Measurements from ENCODE around the gene TMEM125. TPM values are rescaled to one million over a fixed set of nuclear protein-coding genes. Genes with fewer than 3 reads are reported as not detected.
A peak's percentile ranks its signal among the peaks of the same experiment; 100 is the strongest.

The TMEM125 gene
- total RNA-seq (2022): 20.7 and 24.4 TPM in 2 replicates
- Bru-seq, nascent RNA: percentile 45 among the genes with signal in this experiment
- percentile 61 among the genes with signal in this experiment for BruChase-seq, experiment 1, labeled RNA remaining after a 6-hour chase
- BruChase-seq, experiment 2, labeled RNA remaining after a 2-hour chase: percentile 63 among the genes with signal in this experiment
- long read RNA-seq, partial matches to known transcripts: 42 of 45 reads
- long read RNA-seq, other reads (novel, unspliced or antisense): 3 of 45 reads

GRCh38 chr1:43269627-43270375, at the start of gene TMEM125:
Gene TMEM125, plus strand, starts transcription at chr1:43269983. Its CDS starts 2,740 bp downstream, at chr1:43272723.
- TF ChIP-seq CTCF (IDR thresholded peaks at IDR 0.05; ENCODE audit: unreplicated experiment): no peak
- no peaks in the 10 kb centered on the region for H3K27me3 Mint-ChIP-seq (ENCODE audit: unreplicated experiment)
- peaks cover 31% of the 10 kb centered on the region for H3K4me1 Mint-ChIP-seq (ENCODE audit: low read depth, unreplicated experiment)
- H3K9me3 Mint-ChIP-seq (ENCODE audit: low read depth, unreplicated experiment): no peaks in the 10 kb centered on the region
- H3K4me3 Mint-ChIP-seq (ENCODE audit: low read depth, unreplicated experiment): peak within 1 kb of the TSS; percentile 82
- BruUV-seq (replicated peaks): TSS peak; percentile 41
- CTCF ChIA-PET: interaction anchor here (0.7 to 1.3 kb wide), 4 partner anchors 16 to 79 kb away, joined by 3 to 4 read pairs (median 3); partner anchors contain the start of gene C1orf210
- intact Hi-C loops (cut with micrococcal nuclease; ENCODE audit: unreplicated experiment): loop anchor here (2.0 kb wide), 1 partner anchor 15 kb away; the partner anchor contains the start of gene C1orf210
- peak within 1 kb of the TSS; percentile 92 for H3K27ac Mint-ChIP-seq (ENCODE audit: unreplicated experiment)
- no peak for DNase-seq
- H3K36me3 Mint-ChIP-seq (ENCODE audit: insufficient read depth, unreplicated experiment): peaks cover 31% of the 10 kb centered on the region

DNA sequence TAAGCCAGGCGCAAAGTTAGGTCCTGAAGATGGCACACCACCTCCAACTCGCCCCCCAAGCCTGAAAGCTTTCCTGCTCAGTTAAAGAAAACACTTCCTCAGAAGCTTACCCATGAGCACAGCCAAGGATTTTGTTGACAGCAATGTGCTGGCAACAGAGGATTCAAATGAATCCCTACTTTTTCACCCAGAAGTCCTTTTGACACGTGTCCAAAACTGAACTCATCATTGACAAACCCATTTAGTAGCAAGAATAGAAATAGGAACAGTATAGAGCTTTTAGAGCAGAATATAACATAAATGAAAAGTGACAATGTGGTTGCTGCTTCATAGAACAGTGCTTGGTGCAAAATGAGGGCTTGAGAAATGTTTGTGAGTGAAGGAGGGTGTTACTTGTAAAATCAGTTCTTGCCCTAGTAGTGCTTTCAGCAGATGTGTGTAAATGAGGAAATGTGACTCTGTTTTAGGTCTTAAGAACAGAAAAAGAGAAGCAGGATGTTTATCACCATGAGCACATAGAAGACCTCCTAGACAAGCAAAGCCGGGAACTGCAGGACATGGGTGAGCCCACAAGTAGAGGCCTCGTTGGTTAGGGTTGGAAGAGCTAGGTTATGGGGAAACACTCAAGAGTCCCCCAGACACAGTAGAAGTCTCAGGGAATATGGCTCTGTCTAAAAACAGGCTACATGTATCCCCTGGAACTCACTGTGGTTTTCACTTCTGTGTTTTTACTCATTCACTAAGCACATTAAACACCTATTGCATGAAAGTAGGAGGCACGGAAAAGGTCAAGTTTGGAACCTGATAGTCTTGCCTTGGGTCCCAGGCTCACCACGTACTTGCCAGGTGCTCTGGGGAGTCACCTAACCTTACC, 48.6 kb upstream of the TMEM125 start:
- CTCF ChIA-PET: no interaction called here
- peaks cover 7% of the 10 kb centered on the region for H3K4me1 Mint-ChIP-seq (ENCODE audit: low read depth, unreplicated experiment)
- no peak overlapping the region for H3K4me3 Mint-ChIP-seq (ENCODE audit: low read depth, unreplicated experiment)
- H3K9me3 Mint-ChIP-seq (ENCODE audit: low read depth, unreplicated experiment): no peaks in the 10 kb centered on the region
- BruUV-seq (replicated peaks): no TSS peak
- H3K27ac Mint-ChIP-seq (ENCODE audit: unreplicated experiment): no peak overlapping the region
- TF ChIP-seq CTCF (IDR thresholded peaks at IDR 0.05; ENCODE audit: unreplicated experiment): no peak
- H3K27me3 Mint-ChIP-seq (ENCODE audit: unreplicated experiment): no peaks in the 10 kb centered on the region
- no peak for DNase-seq
- intact Hi-C loops (cut with micrococcal nuclease; ENCODE audit: unreplicated experiment): no loop called here
- H3K36me3 Mint-ChIP-seq (ENCODE audit: insufficient read depth, unreplicated experiment): peaks cover 7% of the 10 kb centered on the region

DNA sequence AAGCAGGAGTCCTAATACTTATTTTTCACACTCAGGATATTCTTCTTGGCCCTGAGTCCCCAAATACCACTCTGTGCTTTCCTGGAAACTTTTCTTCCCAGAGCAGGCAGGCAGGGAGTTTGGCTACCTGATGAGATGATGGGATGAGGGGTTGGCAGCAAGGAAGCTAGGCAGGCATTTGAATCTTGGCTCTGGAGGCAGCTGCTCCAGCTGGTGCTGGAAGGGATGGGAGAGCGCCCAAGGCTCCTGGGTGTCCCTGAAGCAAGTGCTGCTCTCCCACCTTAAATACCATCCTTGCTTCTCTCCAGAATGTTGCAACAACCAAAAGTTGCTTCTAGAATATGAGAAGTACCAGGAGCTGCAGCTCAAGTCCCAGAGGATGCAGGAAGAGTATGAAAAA, 48.0 kb upstream of the TMEM125 start:
- Mint-ChIP-seq H3K4me3 (ENCODE audit: low read depth, unreplicated experiment) (no peak overlapping the region), H3K4me1 (ENCODE audit: low read depth, unreplicated experiment) (peaks cover 8% of the 10 kb centered on the region), H3K27me3 (ENCODE audit: unreplicated experiment) (no peaks in the 10 kb centered on the region), H3K36me3 (ENCODE audit: insufficient read depth, unreplicated experiment) (peaks cover 10% of the 10 kb centered on the region), H3K9me3 (ENCODE audit: low read depth, unreplicated experiment) (no peaks in the 10 kb centered on the region), H3K27ac (ENCODE audit: unreplicated experiment) (no peak overlapping the region)
- no peak for TF ChIP-seq CTCF (IDR thresholded peaks at IDR 0.05; ENCODE audit: unreplicated experiment)
- no peak for DNase-seq
- intact Hi-C loops (cut with micrococcal nuclease; ENCODE audit: unreplicated experiment): no loop called here
- BruUV-seq (replicated peaks): no TSS peak
- CTCF ChIA-PET: no interaction called here

DNA sequence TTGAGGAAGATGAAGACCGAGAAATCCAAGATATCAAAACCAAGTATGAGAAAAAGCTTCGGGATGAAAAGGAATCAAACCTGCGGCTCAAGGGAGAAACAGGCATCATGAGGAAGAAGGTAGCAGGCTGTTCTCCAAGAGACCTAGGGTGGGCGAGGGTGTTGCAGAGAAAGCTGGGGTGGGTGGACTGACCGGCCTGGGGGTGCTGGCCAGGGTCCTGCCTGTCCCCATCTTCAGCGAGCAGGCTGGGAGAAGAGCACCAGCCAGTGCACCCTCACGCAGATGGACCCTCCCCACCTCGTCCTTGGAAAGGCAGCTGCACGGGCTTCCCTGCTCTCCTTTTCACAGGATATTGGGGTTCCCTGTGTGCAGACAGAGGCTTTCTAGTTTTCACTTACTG, 46.9 kb upstream of the TMEM125 start:
- Mint-ChIP-seq H3K27ac (ENCODE audit: unreplicated experiment) (no peak overlapping the region), H3K4me3 (ENCODE audit: low read depth, unreplicated experiment) (no peak overlapping the region), H3K36me3 (ENCODE audit: insufficient read depth, unreplicated experiment) (peaks cover 11% of the 10 kb centered on the region), H3K4me1 (ENCODE audit: low read depth, unreplicated experiment) (peaks cover 19% of the 10 kb centered on the region), H3K27me3 (ENCODE audit: unreplicated experiment) (no peaks in the 10 kb centered on the region), H3K9me3 (ENCODE audit: low read depth, unreplicated experiment) (no peaks in the 10 kb centered on the region)
- no TSS peak for BruUV-seq (replicated peaks)
- no peak for TF ChIP-seq CTCF (IDR thresholded peaks at IDR 0.05; ENCODE audit: unreplicated experiment)
- no peak for DNase-seq
- CTCF ChIA-PET: no interaction called here
- intact Hi-C loops (cut with micrococcal nuclease; ENCODE audit: unreplicated experiment): no loop called here

Data from Calu3 (cell line).